ENCODE results near the gene ZBTB39. TPM values are rescaled to one million over a fixed set of nuclear protein-coding genes. Genes with fewer than 3 reads are reported as not detected.
A peak's percentile ranks its signal among the peaks of the same experiment; 100 is the strongest.
"Not testable (repeated sequence)": the region's sequence is repeated elsewhere in the genome, so short reads cannot be mapped to it uniquely, and the experiment has no call there.

Gene ZBTB39
- polyA plus RNA-seq, 1 donor from 2014 or later = 3.2 TPM

- not testable (repeated sequence) for H3K4me1 Mint-ChIP-seq, H3K36me3 Mint-ChIP-seq, H3K4me3 Mint-ChIP-seq, H3K27ac Mint-ChIP-seq, H3K27me3 Mint-ChIP-seq, H3K9me3 Mint-ChIP-seq
Measured at GRCh38 chr12:57018353-57018752, 12.0 kb upstream of the ZBTB39 start.

- H3K27ac Mint-ChIP-seq = no peak within 1 kb of the TSS
- H3K4me1 Mint-ChIP-seq = peaks cover 11 to 16% (median 14%) of the 10 kb centered on the region in 3 donors
- H3K27me3 Mint-ChIP-seq = peaks cover 3% of the 10 kb centered on the region
- H3K9me3 Mint-ChIP-seq = no peaks in the 10 kb centered on the region
- no peak within 1 kb of the TSS for H3K4me3 Mint-ChIP-seq
- H3K36me3 Mint-ChIP-seq = no peaks in the 10 kb centered on the region
Measured at GRCh38 chr12:57016348-57016747, 10.0 kb upstream of the ZBTB39 start, which contains the start of gene TAC3. TAC3 (minus strand) TSS chr12:57016529; CDS start chr12:57015797, 732 bp downstream.

- peaks cover 3% of the 10 kb centered on the region for H3K27me3 Mint-ChIP-seq
- H3K9me3 Mint-ChIP-seq = no peaks in the 10 kb centered on the region
- peaks cover 10 to 20% (median 18%) of the 10 kb centered on the region in 3 donors for H3K4me1 Mint-ChIP-seq
- H3K27ac Mint-ChIP-seq = peak overlapping the region in 1 of 3 donors; percentile 74
- H3K4me3 Mint-ChIP-seq = peak overlapping the region in 3 of 4 donors; percentile 6 to 46 (median 10)
- no peaks in the 10 kb centered on the region for H3K36me3 Mint-ChIP-seq
Measured at GRCh38 chr12:57012600-57013465, 6.5 kb upstream of the ZBTB39 start.

GRCh38 chr12:57011438-57012424, 5.4 kb upstream of the ZBTB39 start:
- no peaks in the 10 kb centered on the region for H3K36me3 Mint-ChIP-seq
- no peaks in the 10 kb centered on the region for H3K9me3 Mint-ChIP-seq
- peak overlapping the region in 3 of 4 donors; percentile 43 to 67 (median 47) for H3K4me3 Mint-ChIP-seq
- H3K27me3 Mint-ChIP-seq = peaks cover 3% of the 10 kb centered on the region
- H3K4me1 Mint-ChIP-seq = peaks cover 14 to 26% (median 25%) of the 10 kb centered on the region in 3 donors
- H3K27ac Mint-ChIP-seq = peak overlapping the region in 1 of 3 donors; percentile 11

- peaks cover 16 to 31% (median 28%) of the 10 kb centered on the region in 3 donors for H3K4me1 Mint-ChIP-seq
- H3K4me3 Mint-ChIP-seq = peak overlapping the region in 1 of 4 donors; percentile 5
- H3K27ac Mint-ChIP-seq = no peak overlapping the region
- peaks cover 3% of the 10 kb centered on the region for H3K27me3 Mint-ChIP-seq
- H3K36me3 Mint-ChIP-seq = no peaks in the 10 kb centered on the region
- no peaks in the 10 kb centered on the region for H3K9me3 Mint-ChIP-seq
Measured at GRCh38 chr12:57010627-57011247, 4.4 kb upstream of the ZBTB39 start.

- Mint-ChIP-seq H3K9me3 (no peaks in the 10 kb centered on the region), H3K36me3 (no peaks in the 10 kb centered on the region), H3K27me3 (peaks cover 3% of the 10 kb centered on the region), H3K4me3 (no peak overlapping the region), H3K27ac (no peak overlapping the region), H3K4me1 (peaks cover 22 to 38% (median 33%) of the 10 kb centered on the region in 3 donors)
Measured at GRCh38 chr12:57009949-57010626, 3.7 kb upstream of the ZBTB39 start.

GRCh38 chr12:57008178-57008577, 1.8 kb upstream of the ZBTB39 start:
- no peaks in the 10 kb centered on the region for H3K36me3 Mint-ChIP-seq
- peak overlapping the region in 1 of 3 donors; percentile 11 for H3K27ac Mint-ChIP-seq
- H3K9me3 Mint-ChIP-seq = no peaks in the 10 kb centered on the region
- H3K27me3 Mint-ChIP-seq = no peaks in the 10 kb centered on the region
- peak overlapping the region in 2 of 4 donors; percentile 70 to 77 for H3K4me3 Mint-ChIP-seq
- H3K4me1 Mint-ChIP-seq = peaks cover 27 to 42% (median 42%) of the 10 kb centered on the region in 3 donors

- H3K27me3 Mint-ChIP-seq = no peaks in the 10 kb centered on the region
- H3K36me3 Mint-ChIP-seq = peaks cover 2% of the 10 kb centered on the region
- peak overlapping the region; percentile 77 to 93 (median 87) for H3K4me3 Mint-ChIP-seq
- H3K9me3 Mint-ChIP-seq = no peaks in the 10 kb centered on the region
- peak overlapping the region; percentile 53 to 84 (median 74) for H3K27ac Mint-ChIP-seq
- H3K4me1 Mint-ChIP-seq = peaks cover 23 to 36% (median 34%) of the 10 kb centered on the region in 3 donors
Measured at GRCh38 chr12:57006809-57007475, 596 bp upstream of the ZBTB39 start.

GRCh38 chr12:57004651-57005050, 1.7 kb downstream of the ZBTB39 start:
- no peaks in the 10 kb centered on the region for H3K9me3 Mint-ChIP-seq
- no peak overlapping the region for H3K27ac Mint-ChIP-seq
- peaks cover 2% of the 10 kb centered on the region for H3K36me3 Mint-ChIP-seq
- peaks cover 19 to 47% (median 34%) of the 10 kb centered on the region in 3 donors for H3K4me1 Mint-ChIP-seq
- H3K4me3 Mint-ChIP-seq = peak overlapping the region in 3 of 4 donors; percentile 25 to 97 (median 82)
- H3K27me3 Mint-ChIP-seq = no peaks in the 10 kb centered on the region

GRCh38 chr12:57003395-57003794, 3.0 kb downstream of the ZBTB39 start:
- Mint-ChIP-seq H3K27me3 (no peaks in the 10 kb centered on the region), H3K27ac (no peak overlapping the region), H3K9me3 (no peaks in the 10 kb centered on the region), H3K4me3 (peak overlapping the region in 2 of 4 donors; percentile 60 to 82), H3K36me3 (peaks cover 4% of the 10 kb centered on the region), H3K4me1 (peaks cover 24 to 56% (median 43%) of the 10 kb centered on the region in 3 donors)

- H3K27me3 Mint-ChIP-seq = no peaks in the 10 kb centered on the region
Measured at GRCh38 chr12:57001448-57001906, 4.9 kb downstream of the ZBTB39 start.

GRCh38 chr12:57000393-57000792, 6.0 kb downstream of the ZBTB39 start:
- H3K4me1 Mint-ChIP-seq = peaks cover 18 to 42% (median 23%) of the 10 kb centered on the region in 3 donors
- H3K36me3 Mint-ChIP-seq = peaks cover 7% of the 10 kb centered on the region
- peak overlapping the region in 1 of 3 donors; percentile 78 for H3K27ac Mint-ChIP-seq
- no peaks in the 10 kb centered on the region for H3K9me3 Mint-ChIP-seq
- no peak overlapping the region for H3K4me3 Mint-ChIP-seq
- no peaks in the 10 kb centered on the region for H3K27me3 Mint-ChIP-seq

More at GRCh38 chr12:57001448-57001906, 4.9 kb downstream of the ZBTB39 start:
- peak overlapping the region in 2 of 3 donors; percentile 26 to 29 for H3K27ac Mint-ChIP-seq
- H3K36me3 Mint-ChIP-seq = peaks cover 4% of the 10 kb centered on the region
- H3K4me3 Mint-ChIP-seq = peak overlapping the region in 2 of 4 donors; percentile 39 to 64
- H3K4me1 Mint-ChIP-seq = peaks cover 22 to 45% (median 29%) of the 10 kb centered on the region in 3 donors
- no peaks in the 10 kb centered on the region for H3K9me3 Mint-ChIP-seq

GRCh38 chr12:56999456-56999855, 6.9 kb downstream of the ZBTB39 start:
- Mint-ChIP-seq H3K4me1 (peaks cover 11 to 35% (median 16%) of the 10 kb centered on the region in 3 donors), H3K9me3 (no peaks in the 10 kb centered on the region), H3K36me3 (peaks cover 7% of the 10 kb centered on the region), H3K27me3 (no peaks in the 10 kb centered on the region), H3K4me3 (peak overlapping the region in 3 of 4 donors; percentile 50 to 77 (median 63)), H3K27ac (peak overlapping the region; percentile 41 to 74 (median 61))

Data from IgD-negative memory B cell (primary cell).